Medulla oblongata (tissue), 1 donor: ENCODE measurements around the gene CHMP3.
"Not testable (repeated sequence)": the region's sequence is repeated elsewhere in the genome, so short reads cannot be mapped to it uniquely, and the experiment has no call there.

Source experiments
- DNase-seq: peaks from one replicate; pipeline ENCODE4 v3.0.0-alpha.2; 2015; ENCODE audit errors: extremely low spot score

The CHMP3 gene

DNA sequence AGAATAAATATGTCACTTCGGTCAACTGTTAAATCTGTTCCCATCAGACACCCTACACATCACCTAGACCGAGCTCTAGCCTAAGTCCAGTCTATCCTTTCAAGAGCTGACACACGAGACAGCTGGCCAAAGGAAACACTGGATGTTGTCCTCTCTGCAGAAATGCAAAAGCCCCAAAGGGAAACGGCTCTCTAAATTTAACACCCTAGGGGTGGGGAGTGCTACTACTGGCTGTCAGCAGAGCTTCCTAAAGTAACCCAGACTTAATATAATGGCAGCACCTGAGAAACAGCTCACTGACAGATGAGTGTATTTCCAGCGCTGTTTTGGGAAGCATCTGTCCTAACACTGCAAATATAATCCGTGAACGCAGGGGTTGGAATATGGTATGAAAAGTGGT is 55.6 kb downstream of the CHMP3 start:
- DNase-seq, result no peak

DNA sequence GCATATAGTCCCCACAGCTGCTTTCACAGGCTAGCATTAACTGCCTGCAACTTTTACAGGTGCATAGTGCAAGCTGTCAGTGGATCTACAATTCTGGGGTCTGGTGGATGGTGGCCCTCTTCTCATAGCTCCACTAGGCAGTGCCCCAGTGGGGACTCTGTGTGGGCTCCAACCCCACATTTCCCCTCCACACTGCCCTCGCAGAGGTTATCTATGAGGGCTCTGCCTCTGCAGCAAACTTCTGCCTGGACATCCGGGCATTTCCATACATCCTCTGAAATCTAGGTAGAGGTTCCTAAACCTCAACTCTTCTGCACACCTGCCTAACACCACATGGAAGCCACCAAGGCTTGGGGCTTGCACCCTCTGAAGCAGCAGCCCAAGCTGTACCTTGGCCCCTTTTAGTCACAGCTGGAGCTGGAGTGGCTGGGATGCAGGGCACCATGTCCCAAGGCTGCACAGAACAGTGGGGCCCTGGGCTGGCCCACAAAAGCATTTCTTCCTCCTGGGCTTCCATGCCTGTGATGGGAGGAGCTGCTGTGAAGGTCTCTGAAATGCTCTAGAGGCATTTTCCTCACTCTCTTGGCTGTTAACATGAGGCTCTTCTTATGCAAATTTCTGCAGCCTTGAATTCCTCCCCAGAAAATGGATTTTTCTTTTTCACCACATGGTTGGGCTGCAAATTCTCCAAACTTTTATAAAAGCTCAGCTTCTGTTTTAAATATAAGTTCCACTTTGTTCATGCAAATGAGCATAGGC is 62.7 kb downstream of the CHMP3 start:
- no peak for DNase-seq

GRCh38 chr2:86499326-86499725 is 63.9 kb downstream of the CHMP3 start:
- DNase-seq, result no peak

DNA sequence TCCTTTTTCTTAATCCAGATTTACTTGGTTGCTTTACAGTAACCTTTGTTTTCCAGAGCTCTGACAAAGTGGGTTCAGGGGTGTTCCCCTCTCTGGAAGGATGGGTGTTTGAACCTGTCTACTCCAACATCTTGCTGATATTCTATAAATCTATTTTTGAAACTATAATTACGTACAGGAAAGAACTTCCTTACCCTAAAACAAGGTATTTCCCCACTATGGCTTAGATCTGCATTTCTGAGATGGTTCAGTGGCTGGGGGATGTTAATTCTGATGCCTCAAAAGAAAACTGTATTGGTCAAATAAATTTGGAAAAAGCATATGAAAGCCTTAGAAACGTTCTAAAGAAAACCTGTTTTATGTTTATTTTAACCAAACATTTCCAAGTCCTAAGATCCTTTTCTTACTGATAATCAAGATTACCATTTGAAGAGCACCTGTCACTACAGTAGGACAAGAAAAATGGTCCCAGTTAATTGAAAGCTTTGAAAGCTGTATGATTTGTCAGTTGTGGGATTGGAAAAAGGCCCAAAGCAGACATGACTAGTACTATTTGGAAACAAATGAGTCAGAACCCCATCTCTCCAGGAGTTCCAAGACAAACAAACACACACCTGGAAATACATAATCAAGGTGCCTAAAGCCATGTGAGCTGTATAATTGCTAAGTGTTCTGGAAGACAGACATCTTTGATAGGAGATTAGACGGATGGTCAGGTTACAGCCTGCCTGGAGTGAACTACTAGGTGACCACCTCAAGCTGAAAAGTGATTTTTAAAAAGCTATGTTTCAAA is 64.6 kb downstream of the CHMP3 start:
- DNase-seq, result no peak

DNA sequence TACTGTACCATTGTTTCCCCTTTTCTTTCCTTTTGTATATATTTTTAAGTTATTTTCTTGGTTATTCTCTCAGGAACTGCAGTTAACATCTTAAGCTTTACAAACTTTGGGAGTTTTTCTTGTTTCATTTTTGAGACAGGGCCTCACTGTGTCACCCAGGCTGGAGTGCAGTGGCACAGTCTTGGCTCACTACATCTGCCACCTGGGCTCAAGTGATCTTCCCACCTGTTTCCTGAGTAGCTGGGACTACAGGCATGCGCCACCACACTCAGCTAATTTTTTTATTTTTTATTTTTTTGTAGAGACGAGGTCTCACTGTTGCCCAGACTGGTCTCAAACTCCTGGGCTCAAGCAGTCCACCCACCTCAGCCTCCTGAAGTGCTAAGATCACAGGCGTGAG is 66.9 kb downstream of the CHMP3 start:
- DNase-seq, result not testable (repeated sequence)

DNA sequence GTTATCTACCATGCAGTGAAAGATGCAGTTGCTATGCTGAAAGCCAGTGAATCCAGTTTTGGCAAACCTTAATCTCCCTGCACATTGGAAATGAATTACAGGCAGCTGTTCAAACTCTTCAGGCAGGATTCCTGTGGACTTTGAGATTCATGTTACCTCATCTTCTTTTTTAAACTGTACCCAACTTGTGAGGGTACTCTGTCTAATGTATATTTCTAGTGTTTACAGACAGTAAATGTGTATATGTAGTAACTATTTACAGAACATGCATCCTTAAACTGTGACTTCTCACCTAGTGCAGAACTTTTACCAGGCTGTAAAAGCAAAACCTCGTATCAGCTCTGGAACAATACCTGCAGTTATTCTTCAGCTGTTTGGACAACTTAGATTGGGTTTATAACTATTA is 71.2 kb downstream of the CHMP3 start:
- DNase-seq, result no peak

DNA sequence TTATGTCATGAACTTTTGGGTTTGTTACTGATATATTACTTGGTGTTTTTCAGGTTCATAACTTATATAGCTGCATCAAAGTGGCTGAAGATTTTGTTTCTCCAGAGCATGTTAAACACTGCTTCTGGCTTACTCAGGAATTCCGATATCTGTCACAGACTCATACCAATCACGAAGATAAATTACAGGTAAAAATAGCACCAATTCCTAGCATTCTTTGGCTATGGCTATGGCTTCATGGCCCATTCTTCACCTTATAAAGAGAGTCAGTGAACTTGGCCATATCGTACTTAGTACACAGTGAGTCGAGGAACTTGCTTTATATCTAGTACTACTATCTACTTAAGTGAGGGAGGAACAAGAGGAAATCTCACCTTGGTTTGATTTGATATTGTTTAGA is 72.2 kb downstream of the CHMP3 start:
- no peak for DNase-seq

GRCh38 chr2:86490245-86490644 is 73.0 kb downstream of the CHMP3 start:
- no peak for DNase-seq

DNA sequence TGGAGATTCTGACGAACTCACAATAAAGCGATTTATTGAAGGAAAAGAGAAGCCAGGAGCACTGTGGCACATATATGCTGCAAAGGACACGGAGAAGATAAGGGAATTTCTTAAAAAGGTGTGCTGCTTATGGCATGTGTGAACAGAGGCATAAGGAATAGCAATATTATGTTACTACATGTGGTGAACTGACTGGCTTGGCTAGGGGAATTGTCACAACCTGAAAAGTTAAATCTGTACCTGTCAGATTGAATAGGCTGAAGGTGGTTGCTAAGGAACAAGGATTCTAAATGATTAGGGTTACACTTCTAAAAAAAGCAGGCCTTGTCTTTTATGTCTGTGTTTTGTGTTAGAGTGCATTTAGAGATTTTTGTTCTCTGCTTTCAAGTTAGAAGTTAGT is 73.7 kb downstream of the CHMP3 start:
- no peak for DNase-seq

DNA sequence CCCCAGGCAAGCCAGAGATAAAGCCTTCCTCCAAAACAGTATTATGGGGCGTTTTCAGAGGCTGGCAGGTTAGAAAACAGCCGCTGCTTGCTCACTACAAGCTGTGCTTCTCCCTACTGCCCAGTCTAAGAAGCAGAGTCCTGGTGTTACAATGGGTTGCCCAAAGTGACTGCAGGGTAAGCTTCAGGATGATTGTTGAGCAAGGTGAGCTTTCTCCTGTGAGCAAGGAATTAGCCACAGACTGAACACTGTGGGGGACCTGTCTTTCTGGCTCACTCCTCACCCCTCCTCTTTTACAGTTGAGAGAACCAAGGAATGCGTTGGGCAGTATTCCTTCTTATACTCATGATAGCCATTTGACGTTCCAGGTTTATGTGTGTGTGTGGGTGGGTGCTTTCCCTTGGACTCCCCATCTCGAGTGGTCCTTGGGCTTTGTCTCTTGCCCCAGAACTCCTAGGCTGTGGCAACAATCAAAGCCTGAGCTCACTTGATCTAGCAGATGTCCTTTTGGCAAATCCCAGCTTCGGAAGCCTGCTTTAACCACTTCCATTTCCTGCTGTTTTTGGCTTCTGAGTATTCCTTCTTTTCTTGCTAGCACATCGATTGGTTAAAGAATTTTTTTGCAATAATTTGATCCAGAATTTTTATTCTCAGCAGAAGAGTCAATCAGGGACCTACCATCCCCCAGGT is 74.5 kb downstream of the CHMP3 start:
- DNase-seq, result no peak

DNA sequence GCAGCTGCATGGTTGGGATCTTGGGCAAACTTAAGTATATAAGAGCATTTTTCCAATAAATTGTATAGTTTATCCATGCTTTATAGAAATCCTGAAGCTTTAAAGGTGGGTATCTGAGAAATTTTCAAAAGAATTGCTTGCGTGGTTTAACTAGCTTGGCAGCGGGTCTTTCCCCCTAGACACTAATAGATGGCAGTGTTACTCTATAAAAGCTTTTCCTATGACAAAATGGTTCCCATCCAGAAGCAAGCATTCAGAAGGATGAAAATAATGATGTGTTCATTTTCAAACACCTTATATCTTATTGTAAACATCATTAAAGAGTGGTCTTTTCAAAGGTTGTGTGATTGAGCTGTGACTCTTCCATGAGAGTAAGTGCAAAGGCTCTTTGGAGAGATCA is 76.2 kb downstream of the CHMP3 start:
- DNase-seq, result no peak

GRCh38 chr2:86485802-86486201 is 77.4 kb downstream of the CHMP3 start:
- no peak for DNase-seq

DNA sequence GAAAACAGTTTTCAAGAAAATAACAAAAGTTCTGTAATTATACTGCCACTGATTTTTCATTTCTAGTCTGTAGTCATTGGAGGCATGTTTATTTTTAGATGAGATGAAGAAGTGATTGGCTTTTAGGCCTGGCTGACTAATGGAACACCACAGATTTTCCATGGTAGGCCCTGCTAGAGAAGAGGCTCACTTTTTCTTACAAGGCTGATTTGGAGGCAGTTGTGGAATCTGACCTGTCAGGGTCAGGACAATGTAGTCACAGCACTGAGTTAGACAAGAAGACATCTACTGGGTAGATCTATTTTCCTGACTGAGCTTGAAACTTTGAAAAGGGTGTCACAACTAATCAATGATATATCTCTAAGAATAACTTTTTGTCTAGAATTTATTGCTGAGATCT is 78.1 kb downstream of the CHMP3 start:
- DNase-seq, result no peak

DNA sequence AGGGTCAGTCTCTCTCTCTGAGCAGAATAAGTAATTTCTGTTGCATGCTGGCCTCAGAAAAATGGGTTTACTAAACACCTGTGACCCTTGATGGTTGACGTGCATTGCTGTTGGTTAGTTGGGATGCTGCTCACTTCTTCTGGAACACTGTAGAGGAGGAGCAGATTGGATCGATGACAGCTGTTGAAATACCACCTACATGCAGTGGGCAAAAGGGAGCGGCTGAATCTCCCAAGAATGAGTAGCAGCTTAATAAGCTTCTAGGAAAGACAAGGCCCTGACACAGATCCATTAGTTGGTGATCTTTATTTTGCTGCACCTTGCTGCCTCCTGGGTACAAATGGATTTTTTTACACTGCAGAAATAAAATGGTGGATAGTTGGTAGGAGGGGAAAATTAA is 78.9 kb downstream of the CHMP3 start:
- no peak for DNase-seq

DNA sequence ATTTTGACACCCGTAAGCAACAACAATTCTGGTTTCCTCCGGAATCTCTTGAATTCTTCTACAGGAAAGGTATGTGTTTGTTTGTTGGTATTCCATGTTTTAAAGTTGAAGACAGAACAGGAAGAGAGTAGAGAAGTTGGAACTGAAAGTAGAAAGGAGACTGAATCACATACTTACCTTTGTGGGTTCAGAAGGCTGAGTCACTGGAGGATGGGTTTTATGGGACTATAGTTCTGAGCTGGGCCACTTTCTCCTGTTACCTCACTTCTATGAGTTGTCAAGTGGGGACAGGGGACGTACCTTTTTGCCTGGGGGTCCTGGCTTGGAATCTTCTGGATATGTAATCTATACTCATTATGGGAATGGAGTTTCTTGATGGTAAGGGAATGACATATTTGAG is 81.2 kb downstream of the CHMP3 start:
- no peak for DNase-seq

DNA sequence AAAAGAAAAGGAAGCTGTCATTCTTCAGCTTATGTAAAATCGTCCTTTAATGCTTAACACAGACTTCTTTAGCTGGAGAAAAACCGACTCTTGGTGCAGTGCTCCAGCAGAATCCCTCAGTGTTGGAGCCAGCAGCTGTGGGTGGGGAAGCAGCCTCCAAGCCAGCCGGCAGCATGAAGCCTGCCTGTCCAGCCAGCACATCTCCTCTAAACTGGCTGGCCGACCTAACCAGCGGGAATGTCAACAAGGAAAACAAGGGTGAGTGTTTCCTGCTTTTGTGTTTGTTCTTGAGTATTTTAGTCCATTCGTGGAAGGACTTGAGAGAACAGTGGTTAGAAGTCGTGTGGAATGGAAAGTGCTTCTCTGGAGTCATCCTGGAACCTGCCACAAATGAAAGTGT is 83.1 kb downstream of the CHMP3 start:
- peak; percentile 63 for DNase-seq

GRCh38 chr2:86477349-86477748 is 85.9 kb downstream of the CHMP3 start:
- no peak for DNase-seq

GRCh38 chr2:86476918-86477317 is 86.3 kb downstream of the CHMP3 start:
- no peak for DNase-seq

DNA sequence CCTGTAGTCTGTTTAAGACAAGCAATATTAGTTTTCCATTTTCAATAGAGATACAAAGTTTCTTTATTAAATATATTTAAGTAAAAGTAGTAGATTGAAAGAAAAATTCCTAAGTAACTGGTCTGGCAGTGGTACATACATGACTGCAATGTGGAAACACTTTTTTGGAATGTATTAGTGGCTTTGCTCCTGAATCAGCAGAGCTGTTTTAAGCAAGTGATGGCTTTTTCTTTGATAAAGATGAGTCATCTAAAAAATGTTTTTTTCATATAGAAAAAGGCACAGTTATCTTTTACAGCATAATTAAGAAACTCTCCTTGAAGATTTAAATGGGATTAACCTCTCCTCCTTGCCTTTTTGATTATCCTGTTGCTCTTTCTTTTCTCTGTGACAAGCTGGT is 87.2 kb downstream of the CHMP3 start:
- no peak for DNase-seq

- no peak for DNase-seq
These were observed 91.6 kb downstream of the CHMP3 start for GRCh38 chr2:86471637-86472036.

- no peak for DNase-seq
These were observed 92.4 kb downstream of the CHMP3 start for GRCh38 chr2:86470890-86471289.

GRCh38 chr2:86468162-86469033 is 94.8 kb downstream of the CHMP3 start:
- no peak for DNase-seq
